SK-N-SH (cell line): ENCODE data around the gene EPOP. TPM values are rescaled to one million over a fixed set of nuclear protein-coding genes. Genes with fewer than 3 reads are reported as not detected.

Experiments used
- CTCF ChIA-PET: fragments of 300-600, 350-600 bp; formaldehyde crosslinking; extraction: SDS; loops from one replicate; lab custom pipeline; 2021; lab: Yijun Ruan, JAX
- POLR2A ChIA-PET: fragments of 350-600 bp; sonication (Branson Sonifier 250); formaldehyde crosslinking; extraction: SDS; loops from one replicate; lab custom pipeline; 2020; ENCODE audit warnings: antibody characterized with exemption, inconsistent platforms; lab: Yijun Ruan, JAX
- DNase-seq: peaks from one replicate; pipeline ENCODE4 v3.0.0; 2012
- H2AFZ ChIP-seq: fragments of 200-600 bp; sonication (generic); 2 replicates; pipeline ENCODE4 v1.8.1; 2016; ENCODE audit warnings: antibody characterized with exemption, mild to moderate bottlenecking, low read depth
- H3F3A ChIP-seq: fragments of 200-600 bp; sonication (generic); replicated peaks from 2 replicates; pipeline ENCODE3; 2016; ENCODE audit warnings: antibody characterized with exemption, mild to moderate bottlenecking; ENCODE audit not compliant: insufficient read depth
- H3K27ac ChIP-seq, 2 experiments: fragments of 200-500 bp in 1 of 2; fragments of 200-600 bp in 1 of 2; sonication (Bioruptor generic) in 1 of 2; sonication (generic), shearing (Covaris generic) in 1 of 2; 2 replicates each; pipeline versions ENCODE4 v1.5.1 to v1.6.1; 2014 to 2016; ENCODE audit warnings: low read depth in 2 of 2, inconsistent platforms in 1 of 2, low read length in 1 of 2, mild to moderate bottlenecking in 1 of 2, mixed read lengths in 1 of 2
- H3K27me3 ChIP-seq: fragments of 200-600 bp; sonication (generic), shearing (Covaris generic); 2 replicates; pipeline ENCODE4 v1.6.1; 2016; ENCODE audit warnings: mixed run types; ENCODE audit not compliant: insufficient read depth
- H3K36me3 ChIP-seq, 2 experiments: fragments of 200-500 bp in 1 of 2; fragments of 200-600 bp in 1 of 2; sonication (Bioruptor generic) in 1 of 2; sonication (generic) in 1 of 2; replicated peaks in 1 of 2; 2 replicates each; pipeline versions ENCODE3 to v1.5.1; 2014 to 2016; ENCODE audit warnings: low read length in 1 of 2, mild to moderate bottlenecking in 1 of 2; ENCODE audit not compliant: insufficient read depth in 2 of 2, control insufficient read depth in 1 of 2
- H3K4me1 ChIP-seq, 2 experiments: fragments of 200-500 bp in 1 of 2; fragments of 200-600 bp in 1 of 2; sonication (Bioruptor generic) in 1 of 2; sonication (generic), shearing (Covaris generic) in 1 of 2; 2 replicates each; pipeline versions ENCODE4 v1.5.1 to v1.6.1; 2014 to 2016; ENCODE audit warnings: low read depth in 1 of 2, low read length in 1 of 2, mixed run types in 1 of 2; ENCODE audit not compliant: insufficient read depth in 2 of 2, control insufficient read depth in 1 of 2
- H3K4me2 ChIP-seq: fragments of 200-600 bp; sonication (generic), shearing (Covaris generic); 2 replicates; pipeline ENCODE4 v1.6.1; 2017; ENCODE audit warnings: mixed run types
- H3K4me3 ChIP-seq, 2 experiments: fragments of 200-500 bp in 1 of 2; fragments of 200-600 bp in 1 of 2; sonication (Bioruptor generic) in 1 of 2; sonication (generic), shearing (Covaris generic) in 1 of 2; 2 replicates each; pipeline versions ENCODE4 v1.5.1 to v1.8.1; 2014 to 2016; ENCODE audit warnings: low read depth in 2 of 2, inconsistent platforms in 1 of 2, low read length in 1 of 2, mild to moderate bottlenecking in 1 of 2, mixed read lengths in 1 of 2, moderate library complexity in 1 of 2
- H3K79me2 ChIP-seq: fragments of 200-600 bp; sonication (generic); 2 replicates; pipeline ENCODE4 v1.8.1; 2017; ENCODE audit warnings: mild to moderate bottlenecking; ENCODE audit not compliant: insufficient read depth
- H3K9ac ChIP-seq: fragments of 200-600 bp; sonication (generic); 2 replicates; pipeline ENCODE4 v1.6.1; 2017; ENCODE audit warnings: mixed run types
- H3K9me2 ChIP-seq: fragments of 200-600 bp; sonication (generic); 2 replicates; pipeline ENCODE4 v1.6.1; 2017; ENCODE audit warnings: mixed run types
- H3K9me3 ChIP-seq: fragments of 200-600 bp; sonication (generic); 2 replicates; pipeline ENCODE4 v1.6.1; 2017; ENCODE audit warnings: mixed run types, mild to moderate bottlenecking, moderate library complexity
- H4K20me1 ChIP-seq: fragments of 200-600 bp; sonication (generic); 2 replicates; pipeline ENCODE4 v1.6.1; 2017; ENCODE audit warnings: mild to moderate bottlenecking, mixed run types; ENCODE audit not compliant: insufficient read depth
- CHD2 ChIP-seq: fragments of 150-350 bp; IDR thresholded peaks from 2 replicates; pipeline ENCODE4 v1.6.1; 2018; ENCODE audit warnings: low read length; ENCODE audit not compliant: partially characterized antibody
- CTCF ChIP-seq: fragments of 200-600 bp; sonication (generic); IDR thresholded peaks from 2 replicates; pipeline ENCODE4 v1.6.1; 2017; ENCODE audit warnings: antibody characterized with exemption, mild to moderate bottlenecking, moderate library complexity
- ELF1 ChIP-seq: IDR thresholded peaks from 2 replicates; pipeline ENCODE4 v1.4.0; 2012
- EP300 ChIP-seq, 2 experiments: IDR thresholded peaks; 2 replicates each; pipeline versions ENCODE4 v1.4.0 to v1.6.1; 2012; ENCODE audit warnings: borderline replicate concordance in 1 of 2, low read depth in 1 of 2, low read length in 1 of 2
- GABPA ChIP-seq: IDR thresholded peaks from 2 replicates; pipeline ENCODE4 v1.4.0; 2012; ENCODE audit warnings: low read depth, mild to moderate bottlenecking
- GATA2 ChIP-seq: sonication (generic); formaldehyde crosslinking; IDR thresholded peaks from 2 replicates; pipeline ENCODE4 v1.5.0; 2020; ENCODE audit warnings: mild to moderate bottlenecking, missing genetic modification reagents
- NFIC ChIP-seq: IDR thresholded peaks from 2 replicates; pipeline ENCODE4 v1.4.0; 2012; ENCODE audit warnings: borderline replicate concordance
- NRF1 ChIP-seq: IDR thresholded peaks from 2 replicates; pipeline ENCODE4 v1.6.1; 2012; ENCODE audit warnings: low read depth, mild to moderate bottlenecking, low read length
- POLR2AphosphoS5 ChIP-seq: IDR thresholded peaks from 2 replicates; pipeline ENCODE4 v1.6.1; 2012; ENCODE audit warnings: low read depth, low read length
- RCOR1 ChIP-seq: fragments of 150-350 bp; IDR thresholded peaks from 2 replicates; pipeline ENCODE4 v1.6.1; 2017; ENCODE audit warnings: antibody characterized with exemption, low read length
- REST ChIP-seq: IDR thresholded peaks from 2 replicates; pipeline ENCODE4 v1.6.1; 2012; ENCODE audit warnings: mild to moderate bottlenecking, low read depth, low read length, moderate library complexity
- TAF1 ChIP-seq: IDR thresholded peaks from 2 replicates; pipeline ENCODE4 v1.6.1; 2012; ENCODE audit warnings: low read depth, mild to moderate bottlenecking, low read length, moderate library complexity, borderline replicate concordance
- USF2 ChIP-seq: fragments of 150-350 bp; IDR thresholded peaks from 2 replicates; pipeline ENCODE4 v1.6.1; 2017; ENCODE audit warnings: antibody characterized with exemption, low read length, low read depth, borderline replicate concordance
- ZBTB33 ChIP-seq: IDR thresholded peaks from 2 replicates; pipeline ENCODE4 v1.4.0; 2012; ENCODE audit warnings: low read depth, borderline replicate concordance
- WGBS: methylation state at CpG from one replicate; pipeline ENCODE4 v1.1.6; 2017; ENCODE audit warnings: low lambda C conversion rate; 5-methylcytosine and 5-hydroxymethylcytosine counted together
- polyA plus RNA-seq, 3 experiments: library from polyadenylated mRNA; depleted of rRNA; stranded (reverse); fragments of >200 nt; gene quantifications; 2 replicates each; pipeline ENCODE4 v1.2.3, GENCODE V29; 2012

EPOP gene
- polyA plus RNA-seq, 1 of the 3 experiments (the other 2 are of a cell fraction): 3.1 TPM

GRCh38 chr17:38702166-38702915 lies 27.6 kb upstream of the EPOP start:
- Histone ChIP-seq H3K79me2 (peaks cover 30% of the 10 kb centered on the region; the same call in 1 of the 2 replicates), H3K9me3 (no peaks in the 10 kb centered on the region), H3F3A (peaks cover 30% of the 10 kb centered on the region), H4K20me1 (peaks cover 8% of the 10 kb centered on the region; the same call in 1 of the 2 replicates), H3K4me2 (peak overlapping the region; percentile 81), H3K27me3 (no peaks in the 10 kb centered on the region), H3K4me1 (peaks cover 10 to 36% of the 10 kb centered on the region in 2 experiments; a peak in 2 of 4 replicates), H3K9me2 (no peaks in the 10 kb centered on the region), H3K27ac (peak overlapping the region; percentile 71 to 86), H2AFZ (peak overlapping the region; percentile 94), H3K9ac (peak overlapping the region; percentile 75), H3K36me3 (peaks cover 0 to under 1% of the 10 kb centered on the region in 2 experiments), H3K4me3 (peak overlapping the region; percentile 71 to 81)
- 49% methylated on average over 17 of the region's 81 CpGs for WGBS
- TF ChIP-seq POLR2AphosphoS5: peak; percentile 73
- peak in 1 of 2 experiments; percentile 26; a peak in 1 of 4 replicates for TF ChIP-seq EP300 (IDR thresholded peaks at IDR 0.05; ENCODE audit: borderline replicate concordance in 1 of 2, low read depth in 1 of 2, low read length in 1 of 2)
- no peak for TF ChIP-seq REST
- TF ChIP-seq ZBTB33: peak; percentile 93
- TF ChIP-seq TAF1: 0 out of 2 replicates have a peak, but pooled peaks have one; percentile 35
- peak; percentile 72 for TF ChIP-seq GABPA
- TF ChIP-seq CHD2: peak; percentile 97
- TF ChIP-seq NFIC: 0 out of 2 replicates have a peak, but pooled peaks have one; percentile 4
- no peak for TF ChIP-seq CTCF
- TF ChIP-seq ELF1: peak; percentile 71
- TF ChIP-seq GATA2 (CRISPR knock-in tag): no peak
- no peak for TF ChIP-seq NRF1
- no peak for TF ChIP-seq RCOR1
- TF ChIP-seq USF2: no peak
- DNase-seq: peak; percentile 94
- CTCF ChIA-PET: interaction anchor here (0.6 to 1.7 kb wide), 5 partner anchors 9 to 174 kb away, joined by 3 to 10 read pairs (median 4); no protein-coding TSS in a partner anchor
- POLR2A ChIA-PET: interaction anchor here (0.6 to 1.5 kb wide), 2 partner anchors 29 to 223 kb away, joined by 3 to 5 read pairs; partner anchors contain the start of genes CISD3 and LASP1NB
